Measurements from ENCODE around the gene NGEF.
A peak's percentile ranks its signal among the peaks of the same experiment; 100 is the strongest.

Gene NGEF

DNA sequence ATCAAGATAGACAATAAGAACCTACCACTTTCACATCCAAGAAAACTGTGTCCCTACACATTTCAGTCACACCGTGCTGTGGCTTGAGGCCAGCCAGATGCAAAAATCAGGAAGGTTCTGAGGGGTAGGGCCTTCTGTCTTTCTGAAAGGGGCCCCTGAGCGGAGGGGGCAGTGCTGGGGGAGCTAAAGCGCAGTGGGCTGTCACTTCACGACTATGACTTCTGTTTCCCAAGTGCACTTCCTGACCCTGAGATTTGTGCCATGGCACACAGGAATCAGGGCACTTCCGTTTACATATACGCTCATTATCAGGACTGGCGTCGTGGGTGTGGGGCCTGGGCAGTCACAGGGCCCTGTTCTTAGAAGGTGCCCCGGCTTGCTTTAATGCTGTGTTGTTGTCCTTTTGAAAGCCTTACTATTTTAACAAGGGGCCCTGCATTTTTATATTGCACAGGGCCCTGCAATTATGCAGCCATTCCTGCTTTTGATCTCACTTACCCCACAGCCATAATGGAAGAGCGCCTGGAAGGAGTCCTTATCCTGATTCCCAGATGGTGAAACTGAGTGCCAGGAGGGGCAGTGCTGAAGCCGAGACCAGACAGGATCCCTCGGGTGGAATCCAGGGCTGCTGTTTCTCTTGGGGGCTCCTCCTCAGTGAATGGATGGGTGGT, 620 bp downstream of the NGEF start:
- ChIA-PET CTCF (interaction anchor here (3.1 kb wide), 1 partner anchor 16 kb away, joined by 11 read pairs; no protein-coding TSS in a partner anchor), POLR2A (no interaction called here)
- Histone ChIP-seq H3K9me3 (ENCODE audit: control insufficient read depth, insufficient read depth, low read depth, low read length) (no peaks in the 10 kb centered on the region), H3K27ac (ENCODE audit: extremely low read depth, low read depth, low read length) (no peak overlapping the region), H3K36me3 (ENCODE audit: control insufficient read depth in 2 of 2, insufficient read depth in 1 of 2, low read length in 2 of 2) (no peaks in the 10 kb centered on the region), H3K4me1 (ENCODE audit: control insufficient read depth, insufficient read depth, low read length) (no peaks in the 10 kb centered on the region), H3K4me3 (ENCODE audit: low read depth, low read length) (no peak overlapping the region)
- TF ChIP-seq ZNF341 (tag by site-specific recombination; IDR thresholded peaks at IDR 0.05; ENCODE audit: low read depth) (no peak), ZNF621 (tag by site-specific recombination; IDR thresholded peaks at IDR 0.05) (no peak)
- TF ChIP-seq, protein P1, sequence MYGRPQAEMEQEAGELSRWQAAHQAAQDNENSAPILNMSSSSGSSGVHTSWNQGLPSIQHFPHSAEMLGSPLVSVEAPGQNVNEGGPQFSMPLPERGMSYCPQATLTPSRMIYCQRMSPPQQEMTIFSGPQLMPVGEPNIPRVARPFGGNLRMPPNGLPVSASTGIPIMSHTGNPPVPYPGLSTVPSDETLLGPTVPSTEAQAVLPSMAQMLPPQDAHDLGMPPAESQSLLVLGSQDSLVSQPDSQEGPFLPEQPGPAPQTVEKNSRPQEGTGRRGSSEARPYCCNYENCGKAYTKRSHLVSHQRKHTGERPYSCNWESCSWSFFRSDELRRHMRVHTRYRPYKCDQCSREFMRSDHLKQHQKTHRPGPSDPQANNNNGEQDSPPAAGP (tag by site-specific recombination; IDR thresholded peaks at IDR 0.05): no peak

DNA sequence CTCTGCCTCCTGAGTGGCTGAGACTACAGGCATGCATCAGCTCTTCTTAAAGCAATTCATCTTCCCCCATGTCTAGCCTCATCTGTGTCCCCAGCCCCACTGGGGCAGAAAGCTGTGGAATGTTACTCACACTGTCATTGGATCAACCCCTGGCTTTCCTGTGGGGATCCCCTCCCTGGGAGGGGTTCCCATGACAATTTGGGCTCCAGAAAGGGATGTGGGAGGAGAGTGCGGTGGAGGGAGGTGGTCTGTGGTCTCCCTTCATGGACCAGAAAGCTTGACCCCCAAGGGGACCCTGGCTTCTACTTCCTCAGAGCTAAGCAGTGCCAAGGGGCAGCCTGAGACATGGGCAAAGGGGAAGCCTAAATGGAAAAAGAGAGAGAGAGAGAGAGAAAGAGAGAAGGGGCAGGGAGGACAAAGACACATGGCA, 1.3 kb downstream of the NGEF start:
- no peaks in the 10 kb centered on the region for H3K9me3 ChIP-seq (ENCODE audit: control insufficient read depth, insufficient read depth, low read depth, low read length)
- ChIA-PET CTCF (interaction anchor here (3.1 kb wide), 1 partner anchor 17 kb away, joined by 11 read pairs; no protein-coding TSS in a partner anchor), POLR2A (no interaction called here)
- H3K4me1 ChIP-seq (ENCODE audit: control insufficient read depth, insufficient read depth, low read length): no peaks in the 10 kb centered on the region
- no peak overlapping the region for H3K4me3 ChIP-seq (ENCODE audit: low read depth, low read length)
- H3K27ac ChIP-seq (ENCODE audit: extremely low read depth, low read depth, low read length): no peak overlapping the region
- no peak for TF ChIP-seq PRDM1 (tag by site-specific recombination; IDR thresholded peaks at IDR 0.05)
- 0 out of 2 replicates have a peak, but pooled peaks have one; percentile 16 for TF ChIP-seq ZIC2 (tag by site-specific recombination; IDR thresholded peaks at IDR 0.05)
- no peak for TF ChIP-seq ZNF792 (tag by site-specific recombination; IDR thresholded peaks at IDR 0.05)
- TF ChIP-seq OSR2 (tag by site-specific recombination; IDR thresholded peaks at IDR 0.05): no peak
- no peak for TF ChIP-seq SALL2 (tag by site-specific recombination; IDR thresholded peaks at IDR 0.05; ENCODE audit: borderline replicate concordance)
- no peak for TF ChIP-seq ZNF76 (tag by site-specific recombination; IDR thresholded peaks at IDR 0.05; ENCODE audit: borderline replicate concordance, low read depth)
- no peak for TF ChIP-seq SETDB1 (IDR thresholded peaks at IDR 0.05; ENCODE audit: insufficient read length, low read length)
- TF ChIP-seq ZNF585B (tag by site-specific recombination; IDR thresholded peaks at IDR 0.05): no peak
- no peaks in the 10 kb centered on the region for H3K36me3 ChIP-seq (ENCODE audit: control insufficient read depth in 2 of 2, insufficient read depth in 1 of 2, low read length in 2 of 2)

DNA sequence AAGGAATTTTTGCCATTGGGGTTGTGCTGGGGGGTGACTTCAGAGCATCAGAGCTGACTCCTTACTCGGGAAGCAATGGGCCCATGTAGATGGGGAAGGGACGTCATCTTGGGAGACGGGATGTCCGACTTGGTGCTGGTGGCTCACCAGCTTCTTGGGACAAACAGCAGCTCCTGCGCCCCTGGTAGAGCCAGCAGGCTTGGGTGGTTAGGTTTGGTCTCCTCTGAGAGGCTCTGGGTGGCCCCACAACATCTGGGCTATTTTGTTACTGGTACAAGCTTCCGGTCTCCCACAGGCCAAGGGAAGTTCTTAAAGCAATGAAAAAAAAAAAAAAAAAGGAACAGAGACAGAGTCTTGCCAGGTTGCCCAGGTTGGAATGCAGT, 1.8 kb downstream of the NGEF start:
- CTCF ChIA-PET: interaction anchor here (3.1 kb wide), 1 partner anchor 17 kb away, joined by 11 read pairs; no protein-coding TSS in a partner anchor
- H3K27ac ChIP-seq (ENCODE audit: extremely low read depth, low read depth, low read length): no peak overlapping the region
- TF ChIP-seq, protein P2, sequence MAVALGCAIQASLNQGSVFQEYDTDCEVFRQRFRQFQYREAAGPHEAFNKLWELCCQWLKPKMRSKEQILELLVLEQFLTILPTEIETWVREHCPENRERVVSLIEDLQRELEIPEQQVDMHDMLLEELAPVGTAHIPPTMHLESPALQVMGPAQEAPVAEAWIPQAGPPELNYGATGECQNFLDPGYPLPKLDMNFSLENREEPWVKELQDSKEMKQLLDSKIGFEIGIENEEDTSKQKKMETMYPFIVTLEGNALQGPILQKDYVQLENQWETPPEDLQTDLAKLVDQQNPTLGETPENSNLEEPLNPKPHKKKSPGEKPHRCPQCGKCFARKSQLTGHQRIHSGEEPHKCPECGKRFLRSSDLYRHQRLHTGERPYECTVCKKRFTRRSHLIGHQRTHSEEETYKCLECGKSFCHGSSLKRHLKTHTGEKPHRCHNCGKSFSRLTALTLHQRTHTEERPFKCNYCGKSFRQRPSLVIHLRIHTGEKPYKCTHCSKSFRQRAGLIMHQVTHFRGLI (tag by site-specific recombination; IDR thresholded peaks at IDR 0.05): no peak
- no peak for TF ChIP-seq ZNF223 (tag by site-specific recombination; IDR thresholded peaks at IDR 0.05)
- no peak for TF ChIP-seq FEZF1 (tag by site-specific recombination; IDR thresholded peaks at IDR 0.05)
- TF ChIP-seq, protein P3, sequence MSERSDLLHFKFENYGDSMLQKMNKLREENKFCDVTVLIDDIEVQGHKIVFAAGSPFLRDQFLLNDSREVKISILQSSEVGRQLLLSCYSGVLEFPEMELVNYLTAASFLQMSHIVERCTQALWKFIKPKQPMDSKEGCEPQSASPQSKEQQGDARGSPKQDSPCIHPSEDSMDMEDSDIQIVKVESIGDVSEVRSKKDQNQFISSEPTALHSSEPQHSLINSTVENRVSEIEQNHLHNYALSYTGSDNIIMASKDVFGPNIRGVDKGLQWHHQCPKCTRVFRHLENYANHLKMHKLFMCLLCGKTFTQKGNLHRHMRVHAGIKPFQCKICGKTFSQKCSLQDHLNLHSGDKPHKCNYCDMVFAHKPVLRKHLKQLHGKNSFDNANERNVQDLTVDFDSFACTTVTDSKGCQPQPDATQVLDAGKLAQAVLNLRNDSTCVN (tag by site-specific recombination; optimal IDR thresholded peaks at IDR 0.05): no peak
- TF ChIP-seq, protein P4, sequence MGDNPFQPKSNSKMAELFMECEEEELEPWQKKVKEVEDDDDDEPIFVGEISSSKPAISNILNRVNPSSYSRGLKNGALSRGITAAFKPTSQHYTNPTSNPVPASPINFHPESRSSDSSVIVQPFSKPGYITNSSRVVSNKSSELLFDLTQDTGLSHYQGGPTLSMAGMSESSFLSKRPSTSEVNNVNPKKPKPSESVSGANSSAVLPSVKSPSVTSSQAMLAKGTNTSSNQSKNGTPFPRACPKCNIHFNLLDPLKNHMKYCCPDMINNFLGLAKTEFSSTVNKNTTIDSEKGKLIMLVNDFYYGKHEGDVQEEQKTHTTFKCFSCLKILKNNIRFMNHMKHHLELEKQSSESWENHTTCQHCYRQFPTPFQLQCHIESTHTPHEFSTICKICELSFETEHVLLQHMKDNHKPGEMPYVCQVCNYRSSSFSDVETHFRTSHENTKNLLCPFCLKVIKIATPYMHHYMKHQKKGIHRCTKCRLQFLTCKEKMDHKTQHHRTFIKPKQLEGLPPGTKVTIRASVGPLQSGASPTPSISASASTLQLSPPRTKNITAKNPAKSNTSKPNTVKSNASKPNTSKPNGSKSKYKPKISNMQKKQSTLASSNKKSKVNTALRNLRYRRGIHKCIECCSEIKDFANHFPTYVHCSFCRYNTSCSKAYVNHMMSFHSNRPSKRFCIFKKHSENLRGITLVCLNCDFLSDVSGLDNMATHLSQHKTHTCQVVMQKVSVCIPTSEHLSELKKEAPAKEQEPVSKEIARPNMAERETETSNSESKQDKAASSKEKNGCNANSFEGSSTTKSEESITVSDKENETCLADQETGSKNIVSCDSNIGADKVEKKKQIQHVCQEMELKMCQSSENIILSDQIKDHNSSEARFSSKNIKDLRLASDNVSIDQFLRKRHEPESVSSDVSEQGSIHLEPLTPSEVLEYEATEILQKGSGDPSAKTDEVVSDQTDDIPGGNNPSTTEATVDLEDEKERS (tag by site-specific recombination; IDR thresholded peaks at IDR 0.05): no peak
- no peak for TF ChIP-seq ZBTB7A (tag by site-specific recombination; IDR thresholded peaks at IDR 0.05; ENCODE audit: low read depth)
- TF ChIP-seq ZNF654 (tag by site-specific recombination; IDR thresholded peaks at IDR 0.05; ENCODE audit: low read depth): no peak
- TF ChIP-seq ZNF830 (tag by site-specific recombination; IDR thresholded peaks at IDR 0.05; ENCODE audit: low read depth): no peak
- no peak for TF ChIP-seq ZNF585B (tag by site-specific recombination; IDR thresholded peaks at IDR 0.05)
- TF ChIP-seq GLIS1 (tag by site-specific recombination; IDR thresholded peaks at IDR 0.05): no peak
- H3K4me1 ChIP-seq (ENCODE audit: control insufficient read depth, insufficient read depth, low read length): no peaks in the 10 kb centered on the region
- no peak overlapping the region for H3K4me3 ChIP-seq (ENCODE audit: low read depth, low read length)
- no peaks in the 10 kb centered on the region for H3K36me3 ChIP-seq (ENCODE audit: control insufficient read depth in 2 of 2, insufficient read depth in 1 of 2, low read length in 2 of 2)
- POLR2A ChIA-PET: no interaction called here
- no peaks in the 10 kb centered on the region for H3K9me3 ChIP-seq (ENCODE audit: control insufficient read depth, insufficient read depth, low read depth, low read length)

Data from HEK293 (cell line).